HCEC 1CT (cell line): ENCODE results near the gene GRIP2.

ENCODE experiments used
- DNase-seq: peaks from one replicate; pipeline ENCODE4 v3.0.0-alpha.2; 2017

Gene GRIP2

DNA sequence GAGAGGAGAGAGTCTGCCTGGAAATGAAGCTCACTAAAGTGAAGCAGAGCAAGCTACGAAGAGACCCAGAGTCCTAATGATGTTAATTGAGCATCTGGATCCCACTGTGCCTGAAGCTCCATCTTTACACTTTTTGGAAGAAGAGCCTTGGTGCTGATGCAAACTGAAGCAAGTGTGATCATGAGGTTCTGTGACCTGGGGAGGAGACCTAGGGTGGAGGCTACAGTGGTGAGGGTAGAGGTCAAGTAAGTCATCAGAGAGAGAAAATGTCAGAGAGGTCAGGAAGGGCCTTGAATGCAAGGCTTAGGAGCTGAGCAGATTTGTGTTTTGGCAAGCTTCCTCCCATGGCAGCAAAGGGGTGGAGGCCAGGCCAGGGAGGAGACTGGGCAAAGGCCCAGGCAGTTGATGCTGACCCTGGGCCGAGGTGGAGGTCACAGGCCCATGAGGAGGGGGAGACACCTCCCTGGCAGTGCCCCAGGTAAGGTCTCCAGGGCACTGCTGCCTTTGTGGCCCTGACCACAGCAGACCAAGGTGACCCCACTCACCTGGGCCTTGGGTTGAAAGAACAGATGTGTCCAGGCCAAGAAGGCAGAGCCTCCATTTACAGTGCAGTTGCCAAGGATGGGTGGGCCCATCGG is 1.6 kb downstream of the GRIP2 start:
- no peak for DNase-seq

DNA sequence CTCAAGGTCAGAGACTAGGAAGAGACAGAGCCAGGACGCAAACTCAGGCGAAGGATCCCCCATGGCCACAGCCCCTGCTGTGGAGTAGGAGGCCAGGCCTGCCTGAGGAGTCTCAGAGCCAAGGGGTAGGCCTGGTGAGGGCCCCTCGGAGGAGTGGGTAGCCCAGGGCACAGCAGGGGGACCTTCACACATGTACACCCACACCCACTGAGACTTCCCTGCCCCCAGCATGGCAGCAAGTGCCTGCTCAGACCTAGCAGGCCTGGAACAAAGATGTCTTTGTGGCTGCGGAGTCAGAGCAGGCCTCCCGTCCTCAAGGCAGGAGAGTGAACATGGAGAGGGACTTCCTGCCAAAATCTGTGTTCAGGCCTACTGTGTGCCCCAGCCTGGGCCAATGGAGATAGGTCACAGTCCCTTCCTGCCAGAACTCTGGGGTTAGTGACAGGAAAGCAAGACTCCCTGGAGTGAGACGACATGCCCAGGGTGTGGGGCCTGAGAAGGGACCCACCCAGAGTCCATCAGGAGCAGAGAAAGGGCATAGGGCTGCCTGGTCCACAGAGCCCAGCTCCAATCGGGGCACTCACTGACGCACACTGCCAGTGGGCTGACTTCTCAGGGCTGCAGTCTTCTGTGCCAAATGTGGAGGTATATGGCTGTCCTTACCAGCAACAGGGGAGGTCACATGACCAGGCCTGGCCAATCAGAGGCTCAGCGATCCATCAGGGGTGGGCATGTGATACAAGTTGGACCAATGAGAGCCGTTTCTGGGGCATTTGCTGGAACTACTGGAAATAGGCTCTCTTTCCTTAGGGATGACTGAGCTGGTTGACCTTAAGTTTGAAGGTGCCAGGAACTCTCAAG is 2.3 kb downstream of the GRIP2 start:
- no peak for DNase-seq

DNA sequence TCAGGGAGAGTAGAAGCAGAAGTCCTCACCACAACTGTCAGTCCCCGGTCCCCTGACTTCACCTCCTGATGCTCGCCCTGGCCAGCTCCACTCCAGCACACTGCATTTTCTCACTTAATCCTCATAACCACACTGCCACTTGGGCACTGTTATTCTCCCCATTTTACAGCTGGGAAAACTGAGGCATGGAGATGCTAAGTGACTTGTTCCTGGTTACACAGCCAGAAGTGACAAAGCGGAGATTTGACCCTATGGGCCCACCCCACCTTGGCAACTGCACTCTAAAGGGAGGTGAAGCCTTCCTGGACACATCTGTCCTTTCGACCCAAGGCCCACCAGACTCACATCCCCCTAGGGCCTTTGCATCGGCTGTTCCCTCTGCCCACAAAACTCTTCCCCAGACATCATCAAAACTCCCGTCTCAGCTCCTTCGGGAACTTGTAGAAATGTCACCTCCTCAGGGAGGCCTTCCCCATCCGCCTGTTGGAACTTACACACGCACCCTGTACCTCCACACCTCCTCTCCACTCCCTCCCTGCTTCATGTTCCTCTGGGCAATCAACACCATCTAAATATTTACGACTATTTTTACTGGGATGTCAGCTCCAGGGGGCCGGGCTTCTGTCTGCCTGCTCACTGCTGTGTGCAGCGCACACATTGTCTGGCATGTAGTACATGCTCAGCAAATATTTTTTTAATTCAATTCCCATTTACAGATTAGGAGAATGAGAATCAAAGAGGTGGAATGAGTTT is 3.1 kb downstream of the GRIP2 start:
- no peak for DNase-seq

DNA sequence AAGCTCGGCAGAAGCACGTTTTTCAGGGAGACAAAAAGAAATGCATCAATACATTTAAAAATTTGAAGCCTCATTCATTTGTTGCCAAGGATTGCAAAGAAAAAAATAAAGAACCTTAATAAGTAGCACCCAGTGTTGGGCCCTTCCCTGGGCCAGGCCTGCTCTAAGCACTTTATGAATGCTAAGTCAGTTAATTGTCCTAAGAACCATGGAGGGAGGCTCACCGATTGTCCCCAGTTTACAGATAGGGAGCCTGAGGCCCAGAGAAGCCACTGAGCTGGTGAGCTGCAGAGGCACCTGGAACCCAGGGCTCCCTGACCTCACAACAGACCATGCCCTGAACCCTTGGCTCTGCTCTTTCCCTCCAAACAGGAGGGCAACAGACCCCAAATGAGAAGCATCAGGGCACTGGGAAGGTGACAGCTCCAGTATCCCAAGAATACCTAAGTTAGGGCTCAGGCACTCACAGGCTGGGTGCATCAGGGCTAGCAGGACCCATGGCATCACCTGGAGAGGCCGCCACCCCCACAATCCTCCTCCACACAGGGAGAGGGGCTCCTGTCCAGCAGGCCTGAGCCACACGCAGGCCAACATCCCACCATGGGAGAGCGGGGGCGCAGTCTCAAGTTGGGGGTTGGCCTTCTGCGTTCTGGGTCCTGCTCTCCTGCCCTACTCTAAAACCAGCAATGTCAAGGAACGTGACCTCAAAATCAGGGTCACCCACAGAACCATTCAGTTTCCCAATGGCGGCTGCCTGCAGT is 3.9 kb downstream of the GRIP2 start:
- DNase-seq: no peak

DNA sequence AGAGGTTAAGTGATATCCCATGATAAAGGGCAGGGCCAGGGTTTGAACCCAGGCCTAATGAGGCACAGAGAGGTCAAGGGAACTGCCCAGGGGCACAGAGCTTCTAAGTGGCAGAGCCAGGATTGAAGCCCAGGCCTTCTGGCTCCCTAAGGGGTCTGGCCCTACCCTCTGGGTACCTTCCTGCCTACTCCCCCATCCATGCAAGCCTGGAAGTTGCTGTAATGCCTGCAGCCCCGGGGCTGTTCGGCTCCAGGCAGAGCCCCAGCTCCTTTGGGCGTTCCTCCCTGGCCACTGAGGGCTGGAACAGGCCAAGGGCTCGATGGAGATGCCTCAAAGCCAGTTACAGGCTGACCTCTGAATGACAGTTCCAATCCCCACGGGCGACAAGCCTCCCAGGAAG is 4.5 kb downstream of the GRIP2 start:
- no peak for DNase-seq

DNA sequence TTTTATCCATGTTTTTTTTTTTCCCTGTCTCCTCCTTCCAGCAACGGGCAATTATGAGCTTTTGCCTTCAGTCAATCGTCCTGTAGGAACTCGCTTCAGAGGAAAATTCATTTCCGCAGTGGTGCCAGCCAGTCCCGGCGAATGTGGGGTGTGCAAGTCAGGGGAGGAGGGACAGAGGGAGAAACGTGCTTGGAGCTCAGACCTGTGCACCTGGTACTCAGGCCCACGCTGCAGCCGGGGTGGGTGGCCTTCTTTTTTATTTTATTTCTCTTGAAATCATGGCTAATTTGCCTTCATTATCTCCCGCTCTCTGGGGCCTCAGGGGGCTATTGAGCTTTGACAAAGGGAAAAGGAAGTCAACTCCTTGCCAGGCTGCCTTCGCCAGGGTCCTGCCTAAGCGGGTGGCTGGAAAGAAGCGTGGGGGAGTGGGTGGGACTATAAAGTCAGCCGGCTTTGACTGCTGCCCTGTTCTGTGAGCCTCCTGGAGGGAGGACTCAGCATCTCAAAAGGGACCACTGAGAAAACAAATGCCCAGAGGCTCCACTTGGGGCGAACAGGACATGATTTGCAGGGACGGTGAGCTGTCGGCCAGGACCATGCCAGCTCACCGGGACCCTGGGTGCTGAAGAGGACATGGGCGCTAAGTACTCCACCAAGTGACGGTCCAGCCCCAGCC is 5.5 kb downstream of the GRIP2 start:
- no peak for DNase-seq

GRCh38 chr3:14533457-14533958 is 6.6 kb downstream of the GRIP2 start:
- DNase-seq: no peak

DNA sequence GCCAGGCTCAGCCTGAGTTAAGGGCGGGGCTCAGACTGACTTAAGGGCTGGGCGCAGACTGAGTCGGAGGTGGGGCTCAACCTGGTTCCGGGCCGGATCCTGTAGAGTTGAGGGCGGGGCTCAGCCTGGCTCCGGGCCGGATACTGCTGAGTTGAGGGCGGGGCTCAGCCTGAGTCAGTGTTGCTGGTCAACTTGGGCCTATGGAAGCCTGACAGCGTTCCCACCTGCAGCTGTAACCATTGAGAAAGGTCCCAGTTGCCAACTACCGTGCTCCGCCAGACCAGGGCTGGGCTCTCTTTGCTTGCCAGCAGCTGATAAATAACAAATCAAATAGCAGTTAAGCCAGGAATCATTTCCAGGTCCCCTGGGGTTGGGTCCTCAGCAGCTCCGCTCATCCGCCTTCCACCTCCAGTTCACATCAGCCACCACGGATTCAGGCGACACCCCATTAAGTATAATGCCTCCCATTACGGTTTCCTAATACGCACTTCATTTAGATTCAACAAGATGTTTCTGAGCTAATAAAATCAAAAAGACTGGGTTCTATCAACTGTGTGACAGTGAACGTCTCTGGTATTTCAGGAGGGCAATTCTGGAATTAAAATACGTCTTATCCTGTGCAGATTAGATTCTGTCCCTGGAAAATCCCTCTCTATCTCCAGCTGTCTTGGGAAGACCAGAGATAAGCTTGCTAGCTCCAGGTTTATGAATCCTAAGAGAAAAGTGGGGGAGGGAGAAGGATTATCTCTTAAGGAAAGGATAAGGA is 7.3 kb downstream of the GRIP2 start:
- DNase-seq: no peak

DNA sequence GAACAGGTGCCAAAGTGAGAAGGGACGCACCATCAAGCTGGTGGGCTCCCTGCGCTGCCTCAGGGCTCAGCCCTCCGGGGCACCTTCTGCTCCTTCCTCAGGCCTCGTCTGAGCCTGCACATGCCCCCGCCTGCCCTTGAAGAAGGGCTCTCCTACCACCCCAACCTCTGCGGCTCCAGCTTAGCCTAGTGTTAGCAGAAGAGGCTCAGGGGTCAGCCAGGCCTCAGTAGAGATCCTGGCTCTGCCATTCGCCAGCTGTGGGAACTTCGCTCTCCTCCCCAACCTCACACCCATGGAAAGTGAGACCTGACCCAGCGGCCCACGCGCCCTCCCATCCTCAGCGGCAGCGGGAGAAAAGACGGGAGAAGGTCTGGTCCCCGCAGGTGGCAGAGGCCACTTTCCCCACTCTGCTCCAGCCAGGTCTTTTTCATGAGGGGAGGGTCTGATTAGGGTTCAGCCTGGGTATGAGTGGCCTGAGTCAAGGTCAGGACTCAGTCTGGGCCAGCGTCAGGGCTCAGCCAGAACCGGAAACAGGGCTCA is 8.2 kb downstream of the GRIP2 start:
- no peak for DNase-seq

GRCh38 chr3:14528081-14528480 is 12.1 kb downstream of the GRIP2 start:
- DNase-seq: no peak

- DNase-seq: no peak
Measured at GRCh38 chr3:14525685-14526631, 14.2 kb downstream of the GRIP2 start.

- DNase-seq: no peak
Measured at GRCh38 chr3:14524920-14525660, 15.1 kb downstream of the GRIP2 start.

- no peak for DNase-seq
Measured at GRCh38 chr3:14524311-14524711, 15.8 kb downstream of the GRIP2 start.

DNA sequence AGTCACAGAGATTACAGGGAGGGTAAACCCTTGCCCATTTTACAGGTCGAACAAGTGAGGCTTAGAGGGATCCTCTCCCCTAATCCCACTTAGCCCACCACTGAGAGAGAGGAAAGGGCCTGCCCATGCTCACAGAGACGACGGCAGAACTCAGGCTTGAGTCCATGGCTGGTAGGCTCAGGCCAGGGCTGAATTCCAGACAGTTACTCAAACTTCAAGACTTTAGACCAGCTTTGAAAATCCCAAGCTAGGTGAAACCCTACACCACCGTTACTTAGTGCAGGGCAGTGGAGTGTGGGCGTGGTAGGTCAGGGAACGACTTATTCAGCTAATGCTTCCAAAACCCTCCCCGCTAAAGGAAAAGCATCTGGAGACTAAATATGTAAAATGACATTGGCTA is 16.4 kb downstream of the GRIP2 start:
- DNase-seq: no peak

DNA sequence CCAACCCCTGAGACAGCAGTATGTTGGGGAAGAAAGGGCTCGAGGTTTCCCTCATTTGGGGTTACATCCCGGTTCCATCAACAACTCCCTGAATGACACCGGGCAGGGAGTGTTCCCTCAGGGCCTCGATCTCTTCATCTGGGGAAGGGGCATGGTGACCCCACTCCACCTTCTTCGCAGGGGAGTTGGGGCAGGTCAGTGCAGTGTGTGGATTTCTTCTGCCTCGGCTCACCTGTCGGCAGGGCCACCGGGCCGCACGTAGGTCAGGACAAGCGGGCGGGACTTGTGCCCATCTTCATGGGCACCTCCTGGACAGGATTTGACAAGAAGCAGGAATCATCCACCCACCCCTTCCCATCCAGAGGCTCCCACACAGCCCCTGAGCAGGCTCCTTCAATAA is 17.4 kb downstream of the GRIP2 start:
- DNase-seq: no peak

- no peak for DNase-seq
Measured at GRCh38 chr3:14522129-14522691, 17.9 kb downstream of the GRIP2 start.

DNA sequence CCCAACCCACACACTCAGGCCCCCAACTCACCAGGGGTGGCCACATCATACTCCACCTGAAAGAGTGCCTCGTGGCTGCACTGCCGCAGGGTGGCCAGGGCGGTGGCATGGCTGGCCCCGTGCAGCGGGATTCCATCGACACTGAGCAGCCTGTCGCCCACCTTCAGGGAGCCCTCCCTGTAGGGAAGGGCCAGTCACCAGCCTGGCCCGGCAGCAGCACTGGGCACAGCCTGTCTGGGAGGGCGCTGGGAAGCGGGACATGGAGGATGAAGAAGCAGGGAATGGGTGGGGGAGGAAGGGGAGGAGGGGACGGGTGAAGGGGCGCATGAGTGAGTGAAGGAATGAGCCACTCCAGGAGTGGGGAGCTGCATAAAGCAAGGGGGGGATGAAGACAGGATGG is 18.5 kb downstream of the GRIP2 start:
- DNase-seq: no peak

- DNase-seq: no peak
Measured at GRCh38 chr3:14520967-14521366, 19.2 kb downstream of the GRIP2 start.

GRCh38 chr3:14520149-14520548 is 20.0 kb downstream of the GRIP2 start:
- DNase-seq: no peak
